Brain microvascular endothelial cell (primary cell): Measurements from ENCODE around the gene ZNF503.

Source experiments
- DNase-seq: peaks from one replicate; pipeline ENCODE4 v3.0.0-alpha.2; 2020
- H3K27ac ChIP-seq: fragments of 250-450 bp; sonication (Bioruptor Pico); 2 replicates; pipeline ENCODE4 v1.5.1; 2020; ENCODE audit warnings: mild to moderate bottlenecking, moderate library complexity
- H3K27me3 ChIP-seq: fragments of 250-450 bp; sonication (Bioruptor Pico); replicated peaks from 2 replicates; pipeline ENCODE4 v1.5.1; 2020; ENCODE audit warnings: mild to moderate bottlenecking
- H3K36me3 ChIP-seq: fragments of 250-450 bp; sonication (Bioruptor Pico); replicated peaks from 2 replicates; pipeline ENCODE4 v1.5.1; 2020; ENCODE audit warnings: mild to moderate bottlenecking
- H3K4me3 ChIP-seq: 2 replicates; pipeline ENCODE4 v1.5.1; 2011; ENCODE audit warnings: low read depth, mild to moderate bottlenecking, control low read depth, low read length, moderate library complexity
- CTCF ChIP-seq: IDR thresholded peaks from 2 replicates; pipeline ENCODE4 v1.5.1; 2011; ENCODE audit warnings: low read depth, mild to moderate bottlenecking, moderate library complexity, low read length, control low read depth, inconsistent platforms; ENCODE audit errors: missing control alignments
- in situ Hi-C: cut with HindIII; loops from 2 replicates; pipeline ENCODE4 v1.10.0; 2017; ENCODE audit warnings: low sequenced_read_pairs, low pct_ligation_motif_present

The ZNF503 gene

GRCh38 chr10:75358835-75359421 lies 42.6 kb downstream of the ZNF503 start:
- in situ Hi-C loops, result no loop called here
- no peak overlapping the region for H3K27ac ChIP-seq
- no peak for TF ChIP-seq CTCF

GRCh38 chr10:75358132-75358531 lies 43.4 kb downstream of the ZNF503 start:
- in situ Hi-C loops, result no loop called here
- TF ChIP-seq CTCF, result no peak
- Histone ChIP-seq H3K36me3 (no peaks in the 10 kb centered on the region), H3K4me3 (no peak overlapping the region), H3K27ac (no peak overlapping the region), H3K27me3 (no peaks in the 10 kb centered on the region)
- DNase-seq, result no peak

More at GRCh38 chr10:75358835-75359421, 42.6 kb downstream of the ZNF503 start:
- no peak overlapping the region for H3K4me3 ChIP-seq
- H3K27me3 ChIP-seq, result no peaks in the 10 kb centered on the region
- peak; percentile 42 for DNase-seq
- H3K36me3 ChIP-seq, result no peaks in the 10 kb centered on the region

GRCh38 chr10:75357500-75357899 lies 44.1 kb downstream of the ZNF503 start:
- no peak for DNase-seq
- no peak for TF ChIP-seq CTCF
- H3K36me3 ChIP-seq, result no peaks in the 10 kb centered on the region
- no peak overlapping the region for H3K27ac ChIP-seq
- H3K4me3 ChIP-seq, result no peak overlapping the region
- in situ Hi-C loops, result no loop called here
- H3K27me3 ChIP-seq, result no peaks in the 10 kb centered on the region

GRCh38 chr10:75356484-75356883 lies 45.1 kb downstream of the ZNF503 start:
- H3K27ac ChIP-seq, result no peak overlapping the region
- no peaks in the 10 kb centered on the region for H3K27me3 ChIP-seq
- H3K36me3 ChIP-seq, result no peaks in the 10 kb centered on the region
- DNase-seq, result no peak
- H3K4me3 ChIP-seq, result no peak overlapping the region
- TF ChIP-seq CTCF, result peak; percentile 34
- in situ Hi-C loops, result no loop called here

GRCh38 chr10:75355706-75356105 lies 45.9 kb downstream of the ZNF503 start:
- Histone ChIP-seq H3K36me3 (no peaks in the 10 kb centered on the region), H3K4me3 (no peak overlapping the region), H3K27me3 (no peaks in the 10 kb centered on the region), H3K27ac (no peak overlapping the region)
- in situ Hi-C loops, result no loop called here
- DNase-seq, result no peak
- no peak for TF ChIP-seq CTCF

- no peak for TF ChIP-seq CTCF
- Histone ChIP-seq H3K36me3 (no peaks in the 10 kb centered on the region), H3K4me3 (no peak overlapping the region), H3K27ac (no peak overlapping the region), H3K27me3 (no peaks in the 10 kb centered on the region)
- DNase-seq, result no peak
- in situ Hi-C loops, result no loop called here
These were observed 48.4 kb downstream of the ZNF503 start for GRCh38 chr10:75353183-75353582.
